CD4-positive, CD25-positive, alpha-beta regulatory T cell (primary cell): ENCODE measurements around the gene PLLP. TPM values are rescaled to one million over a fixed set of nuclear protein-coding genes. Genes with fewer than 3 reads are reported as not detected.
A peak's percentile ranks its signal among the peaks of the same experiment; 100 is the strongest.

Source experiments
- ATAC-seq, 2 donors: fragments of 150-1000 bp; cut with Tn5 transposase; one replicate each; pipeline ENCODE4 v1.10.0; 2021; ENCODE audit warnings: low read depth in 2 of 2, moderate number of reproducible peaks in 2 of 2, moderate library complexity in 1 of 2
- DNase-seq, 3 donors: peaks; one replicate each; pipeline versions ENCODE4 v3.0.0 to v3.0.0-alpha.2; 2012 to 2022; ENCODE audit warnings: mixed read lengths in 1 of 3
- H3K27ac ChIP-seq: one replicate; pipeline ENCODE4 v1.7.0; 2013; ENCODE audit warnings: mild to moderate bottlenecking, low read length; ENCODE audit not compliant: insufficient read depth, poor library complexity, severe bottlenecking
- H3K27me3 ChIP-seq: one replicate; pipeline ENCODE4 v1.7.0; 2013; ENCODE audit warnings: low read length; ENCODE audit not compliant: control insufficient read depth, insufficient read depth
- H3K36me3 ChIP-seq: one replicate; pipeline ENCODE4 v1.7.0; 2013; ENCODE audit warnings: mild to moderate bottlenecking, low read length, moderate library complexity; ENCODE audit not compliant: control insufficient read depth, insufficient read depth
- H3K4me1 ChIP-seq: 2 replicates; pipeline ENCODE4 v1.7.0; 2013; ENCODE audit warnings: mild to moderate bottlenecking, low read length; ENCODE audit not compliant: insufficient read depth, control insufficient read depth, poor library complexity, severe bottlenecking
- H3K4me3 ChIP-seq: one replicate; pipeline ENCODE4 v1.7.0; 2013; ENCODE audit warnings: low read depth, mild to moderate bottlenecking, low read length, moderate library complexity
- H3K9me3 ChIP-seq, 2 experiments: 1 replicate in 1 of 2; 2 replicates in 1 of 2; pipeline ENCODE4 v1.7.0; 2013; ENCODE audit warnings: low read length in 2 of 2, mild to moderate bottlenecking in 1 of 2, moderate library complexity in 1 of 2; ENCODE audit not compliant: control insufficient read depth in 2 of 2
- H3K27ac Mint-ChIP-seq, 3 donors: one replicate each; pipeline ENCODE4 v1.8.0; 2020 to 2022; ENCODE audit warnings: mild to moderate bottlenecking in 3 of 3, mixed read lengths in 3 of 3, moderate library complexity in 2 of 3
- H3K27me3 Mint-ChIP-seq: one replicate; pipeline ENCODE4 v1.8.0; 2022; ENCODE audit warnings: mild to moderate bottlenecking, mixed read lengths
- H3K36me3 Mint-ChIP-seq: one replicate; pipeline ENCODE4 v1.8.0; 2020; ENCODE audit warnings: mixed read lengths
- H3K4me1 Mint-ChIP-seq, 4 donors: one replicate each; pipeline ENCODE4 v1.8.0; 2020 to 2022; ENCODE audit warnings: mixed read lengths in 4 of 4, mild to moderate bottlenecking in 1 of 4
- H3K4me3 Mint-ChIP-seq, 4 donors: one replicate each; pipeline ENCODE4 v1.8.0; 2020 to 2022; ENCODE audit warnings: mild to moderate bottlenecking in 4 of 4, mixed read lengths in 4 of 4, moderate library complexity in 3 of 4
- H3K9me3 Mint-ChIP-seq, 7 donors: one replicate each; pipeline ENCODE4 v1.8.0; 2020 to 2022; ENCODE audit warnings: mixed read lengths in 7 of 7, mild to moderate bottlenecking in 3 of 7, moderate library complexity in 2 of 7
- polyA plus RNA-seq, 4 donors: library from polyadenylated mRNA; unstranded; fragments of 300-500 nt; fragmentation: Illumina TruSeq; gene quantifications; one replicate each; pipeline ENCODE4 v1.2.3, GENCODE V29; 2021
- total RNA-seq: library from RNA; stranded (reverse); gene quantifications from one replicate; pipeline ENCODE4 v1.2.3, GENCODE V29; 2022

PLLP gene
- total and polyA plus RNA-seq, 5 donors from 2014 or later: 0.46 to 1.3 (median 0.82) TPM; not detected in 1

GRCh38 chr16:57233944-57234706, 50.3 kb downstream of the PLLP start:
- DNase-seq (no peak), ATAC-seq (no peak)
- no peaks in the 10 kb centered on the region for H3K9me3 Mint-ChIP-seq
- H3K36me3 Mint-ChIP-seq: peaks cover 43% of the 10 kb centered on the region
- no peaks in the 10 kb centered on the region for H3K27me3 Mint-ChIP-seq
- no peaks in the 10 kb centered on the region for H3K9me3 ChIP-seq
- no peak overlapping the region for H3K4me3 ChIP-seq
- H3K4me1 ChIP-seq: no peaks in the 10 kb centered on the region
- peaks cover 0 to 9% (median 0%) of the 10 kb centered on the region in 4 donors for H3K4me1 Mint-ChIP-seq
- no peak overlapping the region for H3K27ac ChIP-seq
- H3K4me3 Mint-ChIP-seq: no peak overlapping the region
- no peaks in the 10 kb centered on the region for H3K27me3 ChIP-seq
- H3K36me3 ChIP-seq: peaks cover 78% of the 10 kb centered on the region
- peak overlapping the region in 1 of 3 donors; percentile 18 for H3K27ac Mint-ChIP-seq

- Mint-ChIP-seq H3K27me3 (no peaks in the 10 kb centered on the region), H3K9me3 (no peaks in the 10 kb centered on the region), H3K27ac (no peak overlapping the region), H3K4me1 (peaks cover 0 to 9% (median 0%) of the 10 kb centered on the region in 4 donors), H3K36me3 (peaks cover 47% of the 10 kb centered on the region), H3K4me3 (no peak overlapping the region)
- Histone ChIP-seq H3K4me1 (no peaks in the 10 kb centered on the region), H3K27me3 (no peaks in the 10 kb centered on the region), H3K36me3 (peaks cover 84% of the 10 kb centered on the region), H3K4me3 (no peak overlapping the region), H3K27ac (no peak overlapping the region), H3K9me3 (no peaks in the 10 kb centered on the region)
- ATAC-seq (no peak), DNase-seq (no peak)
These were observed 52.6 kb downstream of the PLLP start for GRCh38 chr16:57231821-57232350.

- H3K9me3 ChIP-seq: no peaks in the 10 kb centered on the region
- no peaks in the 10 kb centered on the region for H3K27me3 ChIP-seq
- ATAC-seq: no peak
- H3K4me3 ChIP-seq: no peak overlapping the region
- Mint-ChIP-seq H3K4me3 (no peak overlapping the region), H3K27ac (no peak overlapping the region), H3K27me3 (no peaks in the 10 kb centered on the region), H3K4me1 (peaks cover 0 to 2% (median 0%) of the 10 kb centered on the region in 4 donors), H3K9me3 (no peaks in the 10 kb centered on the region), H3K36me3 (peaks cover 34% of the 10 kb centered on the region)
- H3K36me3 ChIP-seq: peaks cover 85% of the 10 kb centered on the region
- no peak overlapping the region for H3K27ac ChIP-seq
- no peak for DNase-seq
- H3K4me1 ChIP-seq: no peaks in the 10 kb centered on the region
These were observed 55.4 kb downstream of the PLLP start for GRCh38 chr16:57229079-57229478.

GRCh38 chr16:57226701-57227621, 57.5 kb downstream of the PLLP start:
- H3K27me3 ChIP-seq: no peaks in the 10 kb centered on the region
- H3K4me3 Mint-ChIP-seq: no peak overlapping the region
- H3K36me3 Mint-ChIP-seq: peaks cover 39% of the 10 kb centered on the region
- DNase-seq: no peak
- no peak overlapping the region for H3K27ac ChIP-seq
- H3K4me1 ChIP-seq: no peaks in the 10 kb centered on the region
- H3K9me3 Mint-ChIP-seq: no peaks in the 10 kb centered on the region
- H3K4me1 Mint-ChIP-seq: no peaks in the 10 kb centered on the region
- peak overlapping the region in 1 of 3 donors; percentile 15 for H3K27ac Mint-ChIP-seq
- no peaks in the 10 kb centered on the region for H3K9me3 ChIP-seq
- no peak for ATAC-seq
- H3K36me3 ChIP-seq: peaks cover 83% of the 10 kb centered on the region
- H3K4me3 ChIP-seq: no peak overlapping the region
- no peaks in the 10 kb centered on the region for H3K27me3 Mint-ChIP-seq

- DNase-seq (no peak), ATAC-seq (no peak)
- Histone ChIP-seq H3K36me3 (peaks cover 83% of the 10 kb centered on the region), H3K4me1 (no peaks in the 10 kb centered on the region), H3K27ac (no peak overlapping the region), H3K27me3 (no peaks in the 10 kb centered on the region), H3K4me3 (no peak overlapping the region), H3K9me3 (no peaks in the 10 kb centered on the region)
- Mint-ChIP-seq H3K9me3 (no peaks in the 10 kb centered on the region), H3K27me3 (no peaks in the 10 kb centered on the region), H3K27ac (no peak overlapping the region), H3K36me3 (peaks cover 39% of the 10 kb centered on the region), H3K4me1 (no peaks in the 10 kb centered on the region), H3K4me3 (no peak overlapping the region)
These were observed 58.5 kb downstream of the PLLP start for GRCh38 chr16:57225978-57226377.

- no peaks in the 10 kb centered on the region for H3K4me1 ChIP-seq
- peaks cover 82% of the 10 kb centered on the region for H3K36me3 ChIP-seq
- no peaks in the 10 kb centered on the region for H3K27me3 ChIP-seq
- Mint-ChIP-seq H3K4me3 (no peak overlapping the region), H3K27ac (no peak overlapping the region), H3K36me3 (peaks cover 42% of the 10 kb centered on the region), H3K27me3 (no peaks in the 10 kb centered on the region), H3K4me1 (no peaks in the 10 kb centered on the region), H3K9me3 (no peaks in the 10 kb centered on the region)
- H3K9me3 ChIP-seq: no peaks in the 10 kb centered on the region
- no peak for DNase-seq
- no peak overlapping the region for H3K4me3 ChIP-seq
- ATAC-seq: no peak
- no peak overlapping the region for H3K27ac ChIP-seq
These were observed 59.7 kb downstream of the PLLP start for GRCh38 chr16:57224651-57225335.

- no peak overlapping the region for H3K27ac Mint-ChIP-seq
- Histone ChIP-seq H3K4me3 (no peak overlapping the region), H3K9me3 (peaks cover 4% of the 10 kb centered on the region in 2 experiments), H3K27ac (no peak overlapping the region), H3K4me1 (no peaks in the 10 kb centered on the region), H3K36me3 (peaks cover 83% of the 10 kb centered on the region), H3K27me3 (no peaks in the 10 kb centered on the region)
- H3K36me3 Mint-ChIP-seq: peaks cover 57% of the 10 kb centered on the region
- no peaks in the 10 kb centered on the region for H3K27me3 Mint-ChIP-seq
- peaks cover 0 to 9% (median 3%) of the 10 kb centered on the region in 7 donors for H3K9me3 Mint-ChIP-seq
- no peak overlapping the region for H3K4me3 Mint-ChIP-seq
- H3K4me1 Mint-ChIP-seq: peaks cover 0 to 2% (median 0%) of the 10 kb centered on the region in 4 donors
- DNase-seq (no peak), ATAC-seq (no peak)
These were observed 61.4 kb downstream of the PLLP start for GRCh38 chr16:57223057-57223456.
